Spleen (tissue), 7 donors: ENCODE measurements around the gene LMOD1.

ENCODE experiments used
- POLR2AphosphoS5 ChIP-seq, 3 donors: sonication (generic); formaldehyde crosslinking; IDR thresholded peaks; one replicate each; pipeline ENCODE4 v1.5.1; 2017; ENCODE audit warnings: antibody characterized with exemption in 3 of 3
- TF ChIP-seq, protein P1 (sequence below), 11 experiments: fragments of 200-600 bp in 7 of 11; fragments of 450-650 bp in 4 of 11; sonication (generic) in 4 of 11; IDR thresholded peaks in 8 of 11; conservative IDR thresholded peaks in 3 of 11; 1 replicate in 7 of 11; 2 replicates in 4 of 11; pipeline versions ENCODE4 v1.4.0 to v1.8.0; 2016 to 2021; ENCODE audit warnings: antibody characterized with exemption in 11 of 11, inconsistent platforms in 4 of 11, mild to moderate bottlenecking in 1 of 11
- donor health status: DM: no; HTN: no; CAD: no; lungs with moderate emphysema.
- donor health status: DM: no; HTN: no; CAD: no.
- donor health status: DM: no; HTN: no; CAD: no.

DNA sequence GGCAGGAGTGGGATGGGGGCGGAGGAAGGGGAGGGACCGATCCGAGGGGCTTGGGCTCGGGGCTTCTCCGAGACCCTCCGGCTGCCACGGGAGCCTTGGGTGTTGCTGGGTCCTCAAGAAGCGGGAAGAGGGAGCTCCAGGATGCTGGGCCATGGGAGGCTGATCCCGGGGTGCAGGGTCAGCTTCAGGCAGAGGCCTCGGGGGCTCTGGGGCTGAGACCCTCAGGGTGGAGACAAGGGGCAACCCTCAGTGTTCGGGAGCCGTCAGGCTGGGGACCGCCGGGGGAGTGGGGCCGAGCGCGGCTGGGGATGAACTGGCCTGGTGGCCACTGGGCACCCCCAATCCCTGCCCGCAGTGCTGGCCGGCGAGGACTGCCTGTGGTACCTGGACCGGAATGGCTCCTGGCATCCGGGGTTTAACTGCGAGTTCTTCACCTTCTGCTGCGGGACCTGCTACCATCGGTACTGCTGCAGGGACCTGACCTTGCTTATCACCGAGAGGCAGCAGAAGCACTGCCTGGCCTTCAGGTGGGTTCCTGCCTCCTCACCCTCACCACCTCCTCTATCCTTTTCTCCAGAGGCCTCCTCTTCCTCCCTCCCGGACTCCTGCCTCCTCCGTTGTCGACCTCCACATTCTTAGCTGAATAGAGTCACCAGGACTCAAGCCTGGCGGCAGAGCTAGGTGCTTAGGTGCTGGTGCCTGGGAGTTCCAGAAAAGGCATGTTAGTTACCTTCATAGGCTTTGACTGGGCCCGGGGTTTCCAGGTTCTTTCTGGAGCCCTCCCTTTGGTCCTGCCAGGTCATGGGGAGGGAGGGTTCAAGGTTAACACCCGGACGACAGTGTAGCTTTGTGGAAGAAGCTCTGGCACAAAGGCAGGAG is 57.0 kb downstream of the LMOD1 start:
- TF ChIP-seq, protein P1, sequence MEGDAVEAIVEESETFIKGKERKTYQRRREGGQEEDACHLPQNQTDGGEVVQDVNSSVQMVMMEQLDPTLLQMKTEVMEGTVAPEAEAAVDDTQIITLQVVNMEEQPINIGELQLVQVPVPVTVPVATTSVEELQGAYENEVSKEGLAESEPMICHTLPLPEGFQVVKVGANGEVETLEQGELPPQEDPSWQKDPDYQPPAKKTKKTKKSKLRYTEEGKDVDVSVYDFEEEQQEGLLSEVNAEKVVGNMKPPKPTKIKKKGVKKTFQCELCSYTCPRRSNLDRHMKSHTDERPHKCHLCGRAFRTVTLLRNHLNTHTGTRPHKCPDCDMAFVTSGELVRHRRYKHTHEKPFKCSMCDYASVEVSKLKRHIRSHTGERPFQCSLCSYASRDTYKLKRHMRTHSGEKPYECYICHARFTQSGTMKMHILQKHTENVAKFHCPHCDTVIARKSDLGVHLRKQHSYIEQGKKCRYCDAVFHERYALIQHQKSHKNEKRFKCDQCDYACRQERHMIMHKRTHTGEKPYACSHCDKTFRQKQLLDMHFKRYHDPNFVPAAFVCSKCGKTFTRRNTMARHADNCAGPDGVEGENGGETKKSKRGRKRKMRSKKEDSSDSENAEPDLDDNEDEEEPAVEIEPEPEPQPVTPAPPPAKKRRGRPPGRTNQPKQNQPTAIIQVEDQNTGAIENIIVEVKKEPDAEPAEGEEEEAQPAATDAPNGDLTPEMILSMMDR (IDR thresholded peaks at IDR 0.05 in 8 of 11, conservative IDR thresholded peaks at IDR 0.05 in 3 of 11): no peak
- no peak for TF ChIP-seq POLR2AphosphoS5 (IDR thresholded peaks at IDR 0.05)
